OCI-LY3 (cell line): ENCODE measurements around the gene AGPAT1.

Experiments
- H2AFZ ChIP-seq: fragments of 200-600, 300-600 bp; shearing (Covaris generic); 2 replicates; pipeline ENCODE4 v1.6.0; 2014; ENCODE audit warnings: antibody characterized with exemption, low read depth, low read length
- H3K27ac ChIP-seq: fragments of 200-600, 300-600 bp; sonication (generic); 2 replicates; pipeline ENCODE4 v1.5.1; 2014; ENCODE audit warnings: mild to moderate bottlenecking, low read length, moderate library complexity, mixed read lengths
- H3K27me3 ChIP-seq: fragments of 200-600, 300-600 bp; sonication (generic); 2 replicates; pipeline ENCODE4 v1.6.1; 2014; ENCODE audit warnings: low read depth, low read length, mixed read lengths
- H3K36me3 ChIP-seq: fragments of 200-600, 300-600 bp; sonication (generic); replicated peaks from 2 replicates; pipeline ENCODE3; 2014; ENCODE audit warnings: low read depth, low read length, mixed read lengths
- H3K4me1 ChIP-seq: fragments of 300-600, 200-600 bp; sonication (generic); 2 replicates; pipeline ENCODE4 v1.6.1; 2014; ENCODE audit warnings: low read length, mixed read lengths
- H3K4me2 ChIP-seq: fragments of 200-600, 300-600 bp; sonication (generic); 2 replicates; pipeline ENCODE4 v1.6.1; 2014; ENCODE audit warnings: low read length, mixed read lengths
- H3K4me3 ChIP-seq: fragments of 300-600, 200-600 bp; sonication (generic); 2 replicates; pipeline ENCODE4 v1.5.1; 2014; ENCODE audit warnings: antibody characterized with exemption, mild to moderate bottlenecking, low read length, moderate library complexity
- H3K79me2 ChIP-seq: fragments of 300-600, 200-600 bp; shearing (Covaris generic); 2 replicates; pipeline ENCODE4 v1.6.1; 2014; ENCODE audit warnings: mild to moderate bottlenecking, low read length, mixed read lengths
- H3K9ac ChIP-seq: fragments of 300-600, 200-600 bp; shearing (Covaris generic); 2 replicates; pipeline ENCODE4 v1.6.0; 2014; ENCODE audit warnings: mild to moderate bottlenecking, low read length, moderate library complexity
- H3K9me3 ChIP-seq: fragments of 200-600, 300-600 bp; shearing (Covaris generic); 2 replicates; pipeline ENCODE4 v1.6.1; 2014; ENCODE audit warnings: low read length, mixed read lengths; ENCODE audit not compliant: insufficient read depth
- H4K20me1 ChIP-seq: fragments of 200-600, 300-600 bp; sonication (generic); 2 replicates; pipeline ENCODE4 v1.6.1; 2016; ENCODE audit warnings: low read length, mixed read lengths; ENCODE audit not compliant: insufficient read depth
- CTCF ChIP-seq: fragments of 200-600, 300-600 bp; sonication (generic); IDR thresholded peaks from 2 replicates; pipeline ENCODE4 v1.5.1; 2014; ENCODE audit warnings: antibody characterized with exemption, low read length, low read depth
- EZH2phosphoT487 ChIP-seq: fragments of 200-600 bp; shearing (Covaris generic); IDR thresholded peaks from 2 replicates; pipeline ENCODE4 v1.6.1; 2018; ENCODE audit warnings: antibody characterized with exemption, mixed run types, low read depth

The AGPAT1 gene

DNA sequence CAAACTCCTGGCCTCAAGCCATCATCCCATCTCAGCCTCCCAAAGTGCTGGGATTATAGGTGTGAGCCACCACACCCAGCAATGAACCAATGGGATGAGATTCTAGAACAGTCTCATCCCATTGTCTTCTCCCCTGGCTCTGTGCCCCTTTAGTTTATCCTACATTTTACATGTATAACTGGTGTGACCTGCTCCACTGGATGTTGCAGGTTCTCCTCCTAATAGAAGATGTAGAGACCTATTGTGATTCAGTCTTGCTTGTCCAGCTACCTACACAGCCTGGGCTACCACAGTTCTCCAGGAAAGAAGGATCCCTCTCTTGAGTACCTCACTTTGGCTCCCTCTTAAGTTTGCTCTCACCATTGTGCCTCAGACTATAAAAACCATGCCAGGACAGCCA is 43.8 kb downstream of the AGPAT1 start:
- no peak for TF ChIP-seq CTCF
- TF ChIP-seq EZH2phosphoT487: no peak
- H4K20me1 ChIP-seq: no peaks in the 10 kb centered on the region
- H3K9ac ChIP-seq: no peak overlapping the region
- no peak overlapping the region for H3K4me2 ChIP-seq
- H3K36me3 ChIP-seq: no peaks in the 10 kb centered on the region
- no peak overlapping the region for H2AFZ ChIP-seq
- no peak overlapping the region for H3K27ac ChIP-seq
- H3K4me1 ChIP-seq: peaks cover 14% of the 10 kb centered on the region
- peaks cover 16% of the 10 kb centered on the region for H3K79me2 ChIP-seq
- H3K4me3 ChIP-seq: no peak overlapping the region
- no peaks in the 10 kb centered on the region for H3K9me3 ChIP-seq
- no peaks in the 10 kb centered on the region for H3K27me3 ChIP-seq

DNA sequence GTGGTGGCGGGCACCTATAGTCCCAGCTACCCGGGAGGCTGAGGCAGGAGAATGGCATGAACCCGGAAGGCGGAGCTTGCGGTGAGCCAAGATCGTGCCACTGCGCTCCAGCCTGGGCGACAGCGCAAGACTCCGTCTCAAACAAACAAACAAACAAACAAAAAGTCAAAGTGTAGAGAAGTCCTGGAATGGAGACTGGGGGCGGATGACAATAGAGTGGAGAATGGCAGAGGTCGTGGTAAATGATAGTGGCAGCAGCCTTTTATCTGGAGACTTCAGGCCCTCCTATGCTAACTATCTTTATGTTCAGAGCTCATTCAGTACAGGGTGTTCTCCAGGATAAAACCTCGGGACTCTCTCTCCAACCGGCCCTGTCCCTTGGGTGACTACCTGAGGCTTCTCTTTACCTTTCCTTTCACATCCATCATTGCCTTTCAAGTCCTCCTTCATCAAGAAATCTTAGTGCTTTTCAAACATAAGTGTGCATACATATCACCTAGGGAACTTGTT is 44.4 kb downstream of the AGPAT1 start:
- Histone ChIP-seq H3K9ac (no peak overlapping the region), H3K27ac (no peak overlapping the region), H3K9me3 (no peaks in the 10 kb centered on the region), H2AFZ (no peak overlapping the region), H3K4me2 (no peak overlapping the region), H3K27me3 (no peaks in the 10 kb centered on the region), H3K79me2 (peaks cover 20% of the 10 kb centered on the region), H3K4me1 (peaks cover 18% of the 10 kb centered on the region), H3K36me3 (no peaks in the 10 kb centered on the region), H3K4me3 (no peak overlapping the region), H4K20me1 (no peaks in the 10 kb centered on the region)
- TF ChIP-seq CTCF (no peak), EZH2phosphoT487 (no peak)

- TF ChIP-seq EZH2phosphoT487 (no peak), CTCF (no peak)
- peak overlapping the region; percentile 91 for H3K4me3 ChIP-seq
- peak overlapping the region; percentile 62 for H3K27ac ChIP-seq
- H2AFZ ChIP-seq: peak overlapping the region; percentile 74
- H3K79me2 ChIP-seq: peaks cover 20% of the 10 kb centered on the region
- H3K4me2 ChIP-seq: peak overlapping the region; percentile 92
- peak overlapping the region; percentile 80 for H3K9ac ChIP-seq
- peaks cover 18% of the 10 kb centered on the region for H3K4me1 ChIP-seq
- H3K9me3 ChIP-seq: no peaks in the 10 kb centered on the region
- no peaks in the 10 kb centered on the region for H4K20me1 ChIP-seq
- H3K36me3 ChIP-seq: peaks cover 3% of the 10 kb centered on the region
- no peaks in the 10 kb centered on the region for H3K27me3 ChIP-seq
Measured at GRCh38 chr6:32129297-32130088, 46.4 kb downstream of the AGPAT1 start.

GRCh38 chr6:32128751-32129296 is 47.1 kb downstream of the AGPAT1 start:
- Histone ChIP-seq H3K79me2 (peaks cover 20% of the 10 kb centered on the region), H3K4me3 (peak overlapping the region; percentile 91), H3K9ac (peak overlapping the region; percentile 80; the same call in 1 of the 2 replicates), H4K20me1 (no peaks in the 10 kb centered on the region), H3K4me1 (peaks cover 18% of the 10 kb centered on the region), H2AFZ (no peak overlapping the region), H3K9me3 (no peaks in the 10 kb centered on the region), H3K27ac (no peak overlapping the region), H3K4me2 (peak overlapping the region; percentile 92), H3K36me3 (peaks cover 3% of the 10 kb centered on the region), H3K27me3 (no peaks in the 10 kb centered on the region)
- TF ChIP-seq EZH2phosphoT487: no peak
- TF ChIP-seq CTCF: no peak
